ENCODE measurements around the gene RTTN.

- TF ChIP-seq REST (IDR thresholded peaks at IDR 0.05; ENCODE audit: insufficient read depth in 1 of 2, low read depth in 2 of 2, low read length in 1 of 2) (no peak), CTCF (IDR thresholded peaks at IDR 0.05) (no peak)
Measured at GRCh38 chr18:70250781-70251180, 45.3 kb upstream of the RTTN start.
